ENCODE results near the gene SLC16A13. TPM values are rescaled to one million over a fixed set of nuclear protein-coding genes. Genes with fewer than 3 reads are reported as not detected.

The SLC16A13 gene
- total and polyA plus RNA-seq, 2 of the 8 experiments (the other 6 are each of a cell fraction or from before 2014, with no cell fraction given) = 5.4 to 5.8 TPM

GRCh38 chr17:7029659-7030058 lies 6.2 kb upstream of the SLC16A13 start (continued):
- TF ChIP-seq, protein P1, sequence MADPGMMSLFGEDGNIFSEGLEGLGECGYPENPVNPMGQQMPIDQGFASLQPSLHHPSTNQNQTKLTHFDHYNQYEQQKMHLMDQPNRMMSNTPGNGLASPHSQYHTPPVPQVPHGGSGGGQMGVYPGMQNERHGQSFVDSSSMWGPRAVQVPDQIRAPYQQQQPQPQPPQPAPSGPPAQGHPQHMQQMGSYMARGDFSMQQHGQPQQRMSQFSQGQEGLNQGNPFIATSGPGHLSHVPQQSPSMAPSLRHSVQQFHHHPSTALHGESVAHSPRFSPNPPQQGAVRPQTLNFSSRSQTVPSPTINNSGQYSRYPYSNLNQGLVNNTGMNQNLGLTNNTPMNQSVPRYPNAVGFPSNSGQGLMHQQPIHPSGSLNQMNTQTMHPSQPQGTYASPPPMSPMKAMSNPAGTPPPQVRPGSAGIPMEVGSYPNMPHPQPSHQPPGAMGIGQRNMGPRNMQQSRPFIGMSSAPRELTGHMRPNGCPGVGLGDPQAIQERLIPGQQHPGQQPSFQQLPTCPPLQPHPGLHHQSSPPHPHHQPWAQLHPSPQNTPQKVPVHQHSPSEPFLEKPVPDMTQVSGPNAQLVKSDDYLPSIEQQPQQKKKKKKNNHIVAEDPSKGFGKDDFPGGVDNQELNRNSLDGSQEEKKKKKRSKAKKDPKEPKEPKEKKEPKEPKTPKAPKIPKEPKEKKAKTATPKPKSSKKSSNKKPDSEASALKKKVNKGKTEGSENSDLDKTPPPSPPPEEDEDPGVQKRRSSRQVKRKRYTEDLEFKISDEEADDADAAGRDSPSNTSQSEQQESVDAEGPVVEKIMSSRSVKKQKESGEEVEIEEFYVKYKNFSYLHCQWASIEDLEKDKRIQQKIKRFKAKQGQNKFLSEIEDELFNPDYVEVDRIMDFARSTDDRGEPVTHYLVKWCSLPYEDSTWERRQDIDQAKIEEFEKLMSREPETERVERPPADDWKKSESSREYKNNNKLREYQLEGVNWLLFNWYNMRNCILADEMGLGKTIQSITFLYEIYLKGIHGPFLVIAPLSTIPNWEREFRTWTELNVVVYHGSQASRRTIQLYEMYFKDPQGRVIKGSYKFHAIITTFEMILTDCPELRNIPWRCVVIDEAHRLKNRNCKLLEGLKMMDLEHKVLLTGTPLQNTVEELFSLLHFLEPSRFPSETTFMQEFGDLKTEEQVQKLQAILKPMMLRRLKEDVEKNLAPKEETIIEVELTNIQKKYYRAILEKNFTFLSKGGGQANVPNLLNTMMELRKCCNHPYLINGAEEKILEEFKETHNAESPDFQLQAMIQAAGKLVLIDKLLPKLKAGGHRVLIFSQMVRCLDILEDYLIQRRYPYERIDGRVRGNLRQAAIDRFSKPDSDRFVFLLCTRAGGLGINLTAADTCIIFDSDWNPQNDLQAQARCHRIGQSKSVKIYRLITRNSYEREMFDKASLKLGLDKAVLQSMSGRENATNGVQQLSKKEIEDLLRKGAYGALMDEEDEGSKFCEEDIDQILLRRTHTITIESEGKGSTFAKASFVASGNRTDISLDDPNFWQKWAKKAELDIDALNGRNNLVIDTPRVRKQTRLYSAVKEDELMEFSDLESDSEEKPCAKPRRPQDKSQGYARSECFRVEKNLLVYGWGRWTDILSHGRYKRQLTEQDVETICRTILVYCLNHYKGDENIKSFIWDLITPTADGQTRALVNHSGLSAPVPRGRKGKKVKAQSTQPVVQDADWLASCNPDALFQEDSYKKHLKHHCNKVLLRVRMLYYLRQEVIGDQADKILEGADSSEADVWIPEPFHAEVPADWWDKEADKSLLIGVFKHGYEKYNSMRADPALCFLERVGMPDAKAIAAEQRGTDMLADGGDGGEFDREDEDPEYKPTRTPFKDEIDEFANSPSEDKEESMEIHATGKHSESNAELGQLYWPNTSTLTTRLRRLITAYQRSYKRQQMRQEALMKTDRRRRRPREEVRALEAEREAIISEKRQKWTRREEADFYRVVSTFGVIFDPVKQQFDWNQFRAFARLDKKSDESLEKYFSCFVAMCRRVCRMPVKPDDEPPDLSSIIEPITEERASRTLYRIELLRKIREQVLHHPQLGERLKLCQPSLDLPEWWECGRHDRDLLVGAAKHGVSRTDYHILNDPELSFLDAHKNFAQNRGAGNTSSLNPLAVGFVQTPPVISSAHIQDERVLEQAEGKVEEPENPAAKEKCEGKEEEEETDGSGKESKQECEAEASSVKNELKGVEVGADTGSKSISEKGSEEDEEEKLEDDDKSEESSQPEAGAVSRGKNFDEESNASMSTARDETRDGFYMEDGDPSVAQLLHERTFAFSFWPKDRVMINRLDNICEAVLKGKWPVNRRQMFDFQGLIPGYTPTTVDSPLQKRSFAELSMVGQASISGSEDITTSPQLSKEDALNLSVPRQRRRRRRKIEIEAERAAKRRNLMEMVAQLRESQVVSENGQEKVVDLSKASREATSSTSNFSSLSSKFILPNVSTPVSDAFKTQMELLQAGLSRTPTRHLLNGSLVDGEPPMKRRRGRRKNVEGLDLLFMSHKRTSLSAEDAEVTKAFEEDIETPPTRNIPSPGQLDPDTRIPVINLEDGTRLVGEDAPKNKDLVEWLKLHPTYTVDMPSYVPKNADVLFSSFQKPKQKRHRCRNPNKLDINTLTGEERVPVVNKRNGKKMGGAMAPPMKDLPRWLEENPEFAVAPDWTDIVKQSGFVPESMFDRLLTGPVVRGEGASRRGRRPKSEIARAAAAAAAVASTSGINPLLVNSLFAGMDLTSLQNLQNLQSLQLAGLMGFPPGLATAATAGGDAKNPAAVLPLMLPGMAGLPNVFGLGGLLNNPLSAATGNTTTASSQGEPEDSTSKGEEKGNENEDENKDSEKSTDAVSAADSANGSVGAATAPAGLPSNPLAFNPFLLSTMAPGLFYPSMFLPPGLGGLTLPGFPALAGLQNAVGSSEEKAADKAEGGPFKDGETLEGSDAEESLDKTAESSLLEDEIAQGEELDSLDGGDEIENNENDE (IDR thresholded peaks at IDR 0.05; ENCODE audit: insufficient replicate concordance, low read length) = no peak
- no peak for TF ChIP-seq SP2 (IDR thresholded peaks at IDR 0.05; ENCODE audit: low read length)

Data from H1 (cell line).